Measurements from ENCODE around the gene ABCF2.

DNA sequence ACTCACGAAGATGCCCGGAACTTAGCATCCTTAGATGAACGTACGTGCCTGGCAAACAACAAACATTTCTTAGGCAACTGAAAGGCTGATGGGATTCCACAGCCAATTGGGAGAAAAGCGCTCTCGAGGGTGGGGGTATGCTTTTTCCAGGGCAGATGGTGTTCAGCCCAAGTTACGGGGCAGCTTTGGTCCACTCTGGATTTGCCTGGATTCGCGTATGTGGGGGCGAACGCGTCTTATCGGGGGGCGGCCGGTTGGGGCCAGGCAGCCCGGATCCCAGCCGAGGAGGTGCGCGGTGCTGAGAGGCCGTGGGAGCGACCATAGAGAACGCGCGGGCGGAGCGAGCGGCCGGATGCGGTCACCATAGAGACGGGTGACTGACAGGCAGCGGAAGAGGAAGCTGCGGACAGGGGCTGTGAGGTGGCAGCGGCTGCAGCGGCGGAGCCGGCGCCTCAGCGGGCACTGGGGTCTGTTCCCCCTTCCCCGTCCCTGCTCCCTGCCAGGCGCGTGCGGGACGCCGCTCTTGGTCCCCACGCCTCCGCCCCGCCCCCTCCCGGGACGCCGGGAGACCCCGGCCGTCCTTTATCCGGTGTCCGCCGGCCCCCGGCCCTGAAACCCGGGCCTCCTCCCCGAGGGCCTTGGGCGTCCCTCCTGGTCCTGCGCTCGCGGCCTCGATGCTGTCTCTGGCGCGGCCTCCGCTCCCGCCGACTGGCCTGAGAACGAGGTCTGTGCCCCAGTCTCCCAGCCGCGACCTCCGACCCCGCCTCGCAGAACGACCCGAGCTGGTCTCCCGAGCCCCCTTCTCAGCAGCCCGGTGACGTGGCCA lies 5.3 kb upstream of the ABCF2 start, which contains the start of gene CHPF2:
- TF ChIP-seq, protein P1, sequence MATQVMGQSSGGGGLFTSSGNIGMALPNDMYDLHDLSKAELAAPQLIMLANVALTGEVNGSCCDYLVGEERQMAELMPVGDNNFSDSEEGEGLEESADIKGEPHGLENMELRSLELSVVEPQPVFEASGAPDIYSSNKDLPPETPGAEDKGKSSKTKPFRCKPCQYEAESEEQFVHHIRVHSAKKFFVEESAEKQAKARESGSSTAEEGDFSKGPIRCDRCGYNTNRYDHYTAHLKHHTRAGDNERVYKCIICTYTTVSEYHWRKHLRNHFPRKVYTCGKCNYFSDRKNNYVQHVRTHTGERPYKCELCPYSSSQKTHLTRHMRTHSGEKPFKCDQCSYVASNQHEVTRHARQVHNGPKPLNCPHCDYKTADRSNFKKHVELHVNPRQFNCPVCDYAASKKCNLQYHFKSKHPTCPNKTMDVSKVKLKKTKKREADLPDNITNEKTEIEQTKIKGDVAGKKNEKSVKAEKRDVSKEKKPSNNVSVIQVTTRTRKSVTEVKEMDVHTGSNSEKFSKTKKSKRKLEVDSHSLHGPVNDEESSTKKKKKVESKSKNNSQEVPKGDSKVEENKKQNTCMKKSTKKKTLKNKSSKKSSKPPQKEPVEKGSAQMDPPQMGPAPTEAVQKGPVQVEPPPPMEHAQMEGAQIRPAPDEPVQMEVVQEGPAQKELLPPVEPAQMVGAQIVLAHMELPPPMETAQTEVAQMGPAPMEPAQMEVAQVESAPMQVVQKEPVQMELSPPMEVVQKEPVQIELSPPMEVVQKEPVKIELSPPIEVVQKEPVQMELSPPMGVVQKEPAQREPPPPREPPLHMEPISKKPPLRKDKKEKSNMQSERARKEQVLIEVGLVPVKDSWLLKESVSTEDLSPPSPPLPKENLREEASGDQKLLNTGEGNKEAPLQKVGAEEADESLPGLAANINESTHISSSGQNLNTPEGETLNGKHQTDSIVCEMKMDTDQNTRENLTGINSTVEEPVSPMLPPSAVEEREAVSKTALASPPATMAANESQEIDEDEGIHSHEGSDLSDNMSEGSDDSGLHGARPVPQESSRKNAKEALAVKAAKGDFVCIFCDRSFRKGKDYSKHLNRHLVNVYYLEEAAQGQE (IDR thresholded peaks at IDR 0.05; ENCODE audit: low read depth, low read length) = peak; percentile 29; the same call in 1 of the 2 replicates
- TF ChIP-seq, protein P2, sequence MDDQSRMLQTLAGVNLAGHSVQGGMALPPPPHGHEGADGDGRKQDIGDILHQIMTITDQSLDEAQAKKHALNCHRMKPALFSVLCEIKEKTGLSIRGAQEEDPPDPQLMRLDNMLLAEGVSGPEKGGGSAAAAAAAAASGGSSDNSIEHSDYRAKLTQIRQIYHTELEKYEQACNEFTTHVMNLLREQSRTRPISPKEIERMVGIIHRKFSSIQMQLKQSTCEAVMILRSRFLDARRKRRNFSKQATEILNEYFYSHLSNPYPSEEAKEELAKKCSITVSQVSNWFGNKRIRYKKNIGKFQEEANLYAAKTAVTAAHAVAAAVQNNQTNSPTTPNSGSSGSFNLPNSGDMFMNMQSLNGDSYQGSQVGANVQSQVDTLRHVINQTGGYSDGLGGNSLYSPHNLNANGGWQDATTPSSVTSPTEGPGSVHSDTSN (IDR thresholded peaks at IDR 0.05) = peak; percentile 99
- TF ChIP-seq TCF12 (IDR thresholded peaks at IDR 0.05) (no peak; the same call in 1 of the 2 replicates), TAF1 (IDR thresholded peaks at IDR 0.05; ENCODE audit: borderline replicate concordance, low read depth, low read length) (peak; percentile 94), RXRA (IDR thresholded peaks at IDR 0.05; ENCODE audit: borderline replicate concordance, low read depth) (no peak), FOXJ3 (CRISPR knock-in tag; IDR thresholded peaks at IDR 0.05) (0 out of 2 replicates have a peak, but pooled peaks have one; percentile 53), EP300 (IDR thresholded peaks at IDR 0.05; ENCODE audit: borderline replicate concordance in 1 of 2, low read depth in 1 of 2, low read length in 1 of 2) (no peak), EZH2phosphoT487 (IDR thresholded peaks at IDR 0.05; ENCODE audit: borderline replicate concordance, low read depth) (no peak), SMC3 (IDR thresholded peaks at IDR 0.05; ENCODE audit: low read depth, low read length) (no peak; the same call in 1 of the 2 replicates), POLR2AphosphoS5 (IDR thresholded peaks at IDR 0.05; ENCODE audit: low read depth, low read length) (peak; percentile 95)
- TF ChIP-seq, protein P3, sequence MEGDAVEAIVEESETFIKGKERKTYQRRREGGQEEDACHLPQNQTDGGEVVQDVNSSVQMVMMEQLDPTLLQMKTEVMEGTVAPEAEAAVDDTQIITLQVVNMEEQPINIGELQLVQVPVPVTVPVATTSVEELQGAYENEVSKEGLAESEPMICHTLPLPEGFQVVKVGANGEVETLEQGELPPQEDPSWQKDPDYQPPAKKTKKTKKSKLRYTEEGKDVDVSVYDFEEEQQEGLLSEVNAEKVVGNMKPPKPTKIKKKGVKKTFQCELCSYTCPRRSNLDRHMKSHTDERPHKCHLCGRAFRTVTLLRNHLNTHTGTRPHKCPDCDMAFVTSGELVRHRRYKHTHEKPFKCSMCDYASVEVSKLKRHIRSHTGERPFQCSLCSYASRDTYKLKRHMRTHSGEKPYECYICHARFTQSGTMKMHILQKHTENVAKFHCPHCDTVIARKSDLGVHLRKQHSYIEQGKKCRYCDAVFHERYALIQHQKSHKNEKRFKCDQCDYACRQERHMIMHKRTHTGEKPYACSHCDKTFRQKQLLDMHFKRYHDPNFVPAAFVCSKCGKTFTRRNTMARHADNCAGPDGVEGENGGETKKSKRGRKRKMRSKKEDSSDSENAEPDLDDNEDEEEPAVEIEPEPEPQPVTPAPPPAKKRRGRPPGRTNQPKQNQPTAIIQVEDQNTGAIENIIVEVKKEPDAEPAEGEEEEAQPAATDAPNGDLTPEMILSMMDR (IDR thresholded peaks at IDR 0.05) = 0 out of 2 replicates have a peak, but pooled peaks have one; percentile 11
- TF ChIP-seq, protein P4, sequence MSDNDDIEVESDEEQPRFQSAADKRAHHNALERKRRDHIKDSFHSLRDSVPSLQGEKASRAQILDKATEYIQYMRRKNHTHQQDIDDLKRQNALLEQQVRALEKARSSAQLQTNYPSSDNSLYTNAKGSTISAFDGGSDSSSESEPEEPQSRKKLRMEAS (IDR thresholded peaks at IDR 0.05; ENCODE audit: low read depth) = peak; percentile 62; the same call in 1 of the 2 replicates

Measured in SK-N-SH (cell line).